Measurements from ENCODE around the gene GPR62.
A peak's percentile ranks its signal among the peaks of the same experiment; 100 is the strongest.

Gene GPR62

DNA sequence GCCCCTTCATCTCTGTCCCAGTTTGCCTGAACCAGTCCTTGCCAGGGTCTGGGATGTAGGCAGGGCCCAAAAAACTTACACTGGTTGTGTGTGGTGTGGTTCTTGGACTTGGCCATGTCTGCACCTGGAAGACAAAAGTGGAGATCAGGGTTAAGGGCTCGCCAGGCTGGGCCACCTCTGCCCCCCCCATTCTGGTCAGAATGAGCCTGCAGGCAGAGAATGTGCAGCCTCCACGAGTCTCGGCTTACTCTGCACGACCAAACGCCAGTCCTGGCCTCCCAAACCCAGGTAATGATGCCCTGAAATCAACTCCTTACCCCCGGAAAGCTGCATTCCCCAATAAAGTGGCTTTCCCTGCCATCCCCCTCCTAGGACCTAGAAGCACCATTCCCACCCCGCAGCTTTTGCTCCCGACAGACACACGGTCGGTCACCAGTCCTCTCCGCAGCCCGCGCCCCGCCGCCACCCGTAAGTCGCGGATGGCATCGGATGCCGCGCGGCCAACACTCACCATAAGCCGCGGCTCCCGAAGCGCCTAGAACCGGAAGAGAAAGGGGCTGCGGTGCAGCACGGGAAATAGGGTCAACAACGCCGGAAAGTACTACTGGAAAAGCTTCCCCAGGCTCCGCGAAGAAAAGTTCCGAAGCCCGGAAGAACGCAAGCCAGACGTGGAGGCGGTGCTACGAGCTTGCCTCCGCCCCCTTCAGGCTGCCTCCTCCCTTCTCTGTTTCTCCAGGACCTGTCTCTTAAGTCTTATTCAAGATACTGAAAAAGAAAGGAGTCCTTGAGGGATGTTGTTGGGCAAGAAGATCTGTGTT is 40.4 kb downstream of the GPR62 start, which contains the start of gene RPL29:
RPL29 (minus strand) TSS at position 550 of the 818 bp plus-strand sequence; CDS start at position 116, 434 bp downstream.
- peak; percentile 50 for DNase-seq

DNA sequence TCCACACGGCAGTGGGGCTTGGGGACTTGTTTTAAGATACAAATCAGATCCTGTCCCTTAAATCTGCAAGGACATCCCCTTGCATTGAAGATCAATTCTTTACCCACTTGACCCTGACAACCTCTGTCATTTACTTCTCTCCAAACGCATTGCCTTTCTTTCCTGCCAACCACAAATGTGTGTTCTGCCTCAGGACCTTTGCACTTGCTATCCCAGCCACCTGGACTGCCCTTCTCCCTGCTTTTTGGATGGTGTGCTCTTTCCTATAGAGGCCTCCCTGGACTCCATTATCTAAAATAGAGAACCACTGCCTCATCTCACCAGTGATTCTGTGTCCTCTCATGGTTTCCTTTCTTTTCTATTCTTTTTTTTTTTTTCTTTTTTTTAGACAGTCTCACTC is 42.0 kb downstream of the GPR62 start:
- no peak for DNase-seq

DNA sequence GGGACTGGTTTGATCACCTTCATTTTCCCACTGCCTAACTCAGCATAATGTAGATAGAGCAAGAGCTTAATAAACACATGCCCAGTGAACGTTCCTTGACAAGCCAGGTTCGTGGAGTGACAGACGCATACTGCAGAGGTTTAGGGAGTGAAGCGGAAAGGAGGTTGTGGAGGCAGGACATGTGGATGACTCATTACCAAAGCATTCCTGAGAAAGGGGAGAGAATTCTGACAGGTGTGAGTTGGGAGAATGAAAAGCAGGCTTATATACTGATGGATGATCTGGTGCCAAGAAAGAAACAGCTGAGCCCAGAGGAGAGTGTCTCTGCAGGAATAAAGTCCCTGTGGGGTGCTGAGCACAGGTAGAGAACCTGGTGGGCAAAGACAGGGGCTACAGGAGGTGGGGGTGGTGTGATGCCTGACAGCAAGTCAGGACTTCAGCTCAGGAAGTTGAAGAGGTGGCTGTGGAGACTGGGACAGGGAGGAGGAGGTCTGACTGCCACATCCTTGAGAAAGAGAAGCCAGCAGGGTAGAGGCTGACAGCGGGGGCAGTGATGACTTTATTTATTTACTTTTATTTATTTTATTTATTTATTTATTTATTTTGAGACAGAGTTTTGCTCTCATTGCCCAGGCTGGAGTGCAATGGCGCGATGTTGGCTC is 42.9 kb downstream of the GPR62 start:
- DNase-seq, result no peak

DNA sequence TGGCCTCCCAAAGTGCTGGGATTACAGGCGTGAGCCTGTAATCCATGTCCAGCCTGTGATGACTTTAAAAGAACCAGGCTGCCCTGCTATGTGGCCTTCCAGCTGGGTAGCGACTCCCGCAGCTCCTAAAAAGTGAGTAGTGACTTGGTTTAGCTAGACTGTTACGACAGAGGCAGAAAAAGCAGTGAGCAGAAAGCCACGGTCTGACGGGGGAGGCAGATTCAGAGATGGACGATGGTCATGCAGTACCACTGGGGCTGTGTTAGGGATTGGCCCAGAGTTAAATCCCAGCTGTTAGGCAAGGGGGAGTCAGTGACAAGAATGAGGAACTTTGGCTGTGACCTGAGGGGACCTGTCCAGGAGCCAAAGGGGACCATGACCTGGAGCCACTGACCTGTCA is 43.6 kb downstream of the GPR62 start:
- DNase-seq, result no peak

DNA sequence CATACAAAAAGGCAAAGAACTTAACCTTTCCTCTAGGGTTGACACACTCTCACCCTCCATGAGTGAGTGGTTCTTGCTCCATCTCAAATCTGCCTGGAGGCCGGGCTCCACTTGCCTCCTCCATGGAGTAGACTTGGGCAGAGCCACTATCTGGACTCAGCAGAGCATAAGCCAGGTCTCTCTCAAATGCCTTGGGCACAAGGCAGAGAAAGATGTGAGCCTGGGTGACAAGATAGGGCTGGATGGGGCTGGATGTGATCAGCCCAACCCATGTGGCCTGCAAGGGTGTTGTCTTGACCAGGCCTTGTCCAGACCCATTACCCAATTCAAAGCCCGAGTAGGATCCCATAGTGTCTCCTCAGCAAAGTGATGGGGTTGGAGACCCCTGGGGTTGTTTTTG is 44.7 kb downstream of the GPR62 start:
- DNase-seq, result no peak

DNA sequence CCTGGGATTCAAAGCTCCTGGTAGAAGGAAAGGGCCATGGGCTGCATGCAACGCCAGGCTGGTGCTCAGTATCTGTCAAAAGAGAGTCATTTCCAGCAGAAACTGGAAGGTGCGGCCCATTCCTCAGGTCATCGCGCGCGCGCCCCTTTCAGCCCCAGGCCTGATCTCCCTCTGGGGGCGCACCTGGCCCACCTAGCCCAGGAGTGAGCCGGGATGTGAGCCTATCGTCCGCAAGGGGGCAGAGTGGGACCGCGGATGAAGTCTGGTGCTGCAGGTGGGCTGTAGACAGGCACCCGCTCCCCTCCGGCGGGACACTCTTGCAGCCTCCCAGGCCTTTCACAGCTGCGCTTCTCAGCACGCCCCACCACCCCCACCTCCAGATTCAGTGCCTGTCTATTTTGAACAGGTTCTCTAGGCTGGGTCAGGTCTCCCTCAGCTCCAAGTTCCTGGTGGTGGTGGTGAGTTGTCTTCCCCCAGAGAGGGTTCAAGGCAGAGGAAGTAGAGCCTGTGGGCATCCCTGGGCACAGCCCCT is 46.3 kb downstream of the GPR62 start:
- peak; percentile 29 for DNase-seq

DNA sequence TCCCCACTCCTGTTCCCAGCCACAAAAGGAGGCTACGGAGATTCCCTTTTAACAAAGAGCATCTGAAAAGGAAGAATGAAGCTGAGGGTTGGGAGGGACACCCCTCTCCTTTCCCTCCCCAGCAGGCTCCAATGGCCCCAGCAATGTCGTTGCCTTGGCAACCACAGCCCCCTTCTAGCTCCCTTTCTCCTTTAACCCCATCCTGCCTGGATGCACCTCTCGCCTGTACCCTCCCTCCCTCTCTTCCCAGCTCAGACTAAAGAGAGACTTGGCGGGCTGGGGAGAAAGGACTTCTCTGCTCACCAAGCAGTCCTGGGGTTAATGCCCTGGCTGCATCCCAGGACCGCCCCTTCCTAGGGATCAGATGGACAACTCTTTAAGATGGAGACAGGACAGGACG is 47.6 kb downstream of the GPR62 start:
- no peak for DNase-seq

DNA sequence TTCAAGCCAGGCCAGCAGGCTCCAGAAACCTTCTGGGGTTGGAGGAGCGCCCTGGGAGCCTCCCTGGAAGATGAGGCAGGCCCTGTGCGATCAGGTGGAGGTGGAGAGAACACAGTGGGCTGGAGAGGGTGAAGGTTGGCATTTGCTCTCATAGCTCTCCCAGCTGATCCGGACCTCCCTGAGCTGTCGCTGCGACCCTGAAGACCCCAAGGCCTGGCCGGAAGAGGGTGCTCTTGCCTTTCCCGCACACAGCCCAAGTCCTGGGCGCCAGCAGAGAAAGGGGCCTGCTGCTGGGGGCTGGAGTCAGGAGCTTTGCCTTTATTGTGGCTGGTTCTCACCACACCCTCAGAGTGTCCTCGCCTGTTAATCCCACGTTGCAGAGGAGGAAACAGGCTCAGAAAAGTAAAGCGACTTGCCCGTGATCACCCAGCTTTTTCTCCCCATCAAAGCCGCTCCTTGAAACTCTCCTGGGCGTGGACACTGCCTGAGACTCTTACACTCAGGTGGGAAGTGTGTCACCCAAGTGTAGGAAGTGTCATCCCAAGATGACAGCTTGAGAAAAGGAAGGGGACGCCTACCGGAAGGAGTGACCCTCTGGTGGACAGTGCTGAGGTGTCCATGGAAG is 49.1 kb downstream of the GPR62 start:
- DNase-seq, result no peak

DNA sequence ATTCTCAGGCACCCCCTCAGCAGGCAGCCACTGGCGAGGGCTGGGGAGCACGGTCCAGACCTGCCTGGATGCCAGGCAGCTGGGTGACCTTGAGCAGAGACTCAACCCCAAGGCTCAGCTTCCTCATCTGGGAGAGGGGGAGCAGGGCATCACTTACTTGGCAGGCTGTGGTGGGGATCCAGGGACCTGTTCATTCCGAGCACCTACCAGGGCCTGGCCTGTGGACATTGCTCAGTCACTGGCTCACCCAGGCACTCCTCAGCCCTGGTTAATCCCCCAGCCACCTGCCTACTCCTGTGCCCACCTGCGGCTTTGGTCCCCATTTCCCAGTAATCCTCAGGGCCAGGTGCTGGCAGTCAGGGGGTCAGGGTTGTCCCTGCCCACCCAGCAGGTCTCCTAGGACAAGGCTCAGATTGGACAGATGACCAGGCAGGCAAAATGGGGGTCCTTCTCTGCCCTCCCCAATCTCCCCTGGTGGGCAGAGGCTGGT is 49.8 kb downstream of the GPR62 start:
- DNase-seq, result no peak

DNA sequence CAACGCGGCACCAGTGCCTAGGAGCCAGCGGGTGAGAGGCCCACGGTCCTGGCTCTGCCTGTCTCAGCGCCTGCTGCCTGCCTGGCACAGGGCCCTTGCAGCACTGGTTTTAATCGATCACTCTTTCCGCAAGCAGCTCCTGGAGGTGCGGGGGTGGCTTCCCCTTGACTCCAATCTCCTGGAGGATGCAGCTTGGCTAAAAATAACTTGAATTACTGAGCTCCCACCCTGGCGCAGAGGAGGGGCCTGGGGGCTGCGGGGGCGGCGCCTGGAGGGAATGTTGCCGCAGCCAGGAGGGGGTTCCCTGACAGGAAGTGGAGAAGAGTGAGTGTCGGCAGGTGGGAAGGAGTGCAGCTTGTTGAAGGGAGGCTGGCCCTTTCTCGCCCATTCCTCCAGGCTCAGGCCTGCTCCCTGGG is 50.4 kb downstream of the GPR62 start:
- no peak for DNase-seq

DNA sequence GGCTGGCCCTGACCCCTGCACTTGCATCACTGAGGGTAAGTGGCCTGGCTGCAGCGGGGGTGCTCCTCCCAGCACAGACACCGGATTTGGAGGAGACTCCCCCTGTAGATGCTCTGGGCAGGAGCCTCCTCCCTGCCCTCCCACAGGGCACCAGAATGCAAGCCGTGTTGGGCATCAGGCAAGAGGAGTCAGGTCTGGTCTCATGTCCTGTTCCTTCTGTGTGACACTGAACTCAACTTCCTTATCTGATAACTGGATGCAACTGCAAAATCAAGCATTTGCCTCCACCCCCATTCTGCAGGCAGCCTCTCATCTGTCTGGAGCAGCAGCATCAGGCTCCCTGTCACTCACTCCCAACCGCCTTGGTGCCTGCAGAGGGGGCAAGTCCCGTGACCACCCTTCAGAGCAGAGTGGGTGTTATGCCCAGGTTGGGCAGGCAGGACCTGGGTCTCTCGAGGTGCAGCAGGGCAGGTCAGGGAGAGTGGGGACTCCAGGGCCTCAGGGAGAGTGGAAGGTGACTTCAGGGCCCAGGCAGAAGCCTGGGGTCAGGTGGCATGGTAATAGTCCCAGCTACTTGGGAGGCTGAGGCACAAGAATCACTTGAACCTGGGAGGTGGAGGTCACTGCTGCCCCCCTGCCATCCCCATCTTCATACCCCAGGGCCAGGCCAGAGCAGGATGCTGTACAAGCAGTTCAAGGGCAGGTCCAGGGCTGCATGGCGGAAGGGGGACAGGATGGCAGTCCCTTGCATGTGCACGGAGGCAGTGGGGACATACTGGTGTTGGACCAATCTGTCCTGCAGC is 51.0 kb downstream of the GPR62 start:
- no peak for DNase-seq

DNA sequence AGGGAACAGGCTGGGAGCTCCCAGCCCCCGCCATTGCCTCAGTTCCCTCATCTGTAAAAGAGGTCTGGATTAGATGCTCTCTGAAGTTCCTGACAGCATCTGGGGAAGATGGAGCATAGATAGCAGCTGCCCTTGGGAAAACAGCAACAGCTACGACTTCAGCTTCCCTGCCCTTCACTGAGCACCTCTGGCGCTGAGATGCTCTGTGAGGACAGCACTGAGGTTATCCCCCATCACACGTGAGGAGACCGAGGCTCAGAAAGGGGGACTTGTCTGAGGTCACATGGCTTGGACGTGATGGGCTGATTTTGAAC is 51.6 kb downstream of the GPR62 start:
- DNase-seq, result no peak
